Hematopoietic multipotent progenitor cell treated with erythropoietin and hydrocortisone succinate and interleukin-3 and kit ligand, for 8 days (in vitro differentiated cells): Measurements from ENCODE around the gene DHRS9.
"Not testable (repeated sequence)": the region's sequence is repeated elsewhere in the genome, so short reads cannot be mapped to it uniquely, and the experiment has no call there.

Source experiments
- DNase-seq: peaks from one replicate; pipeline ENCODE4 v3.0.0-alpha.2; 2015

DHRS9 gene

DNA sequence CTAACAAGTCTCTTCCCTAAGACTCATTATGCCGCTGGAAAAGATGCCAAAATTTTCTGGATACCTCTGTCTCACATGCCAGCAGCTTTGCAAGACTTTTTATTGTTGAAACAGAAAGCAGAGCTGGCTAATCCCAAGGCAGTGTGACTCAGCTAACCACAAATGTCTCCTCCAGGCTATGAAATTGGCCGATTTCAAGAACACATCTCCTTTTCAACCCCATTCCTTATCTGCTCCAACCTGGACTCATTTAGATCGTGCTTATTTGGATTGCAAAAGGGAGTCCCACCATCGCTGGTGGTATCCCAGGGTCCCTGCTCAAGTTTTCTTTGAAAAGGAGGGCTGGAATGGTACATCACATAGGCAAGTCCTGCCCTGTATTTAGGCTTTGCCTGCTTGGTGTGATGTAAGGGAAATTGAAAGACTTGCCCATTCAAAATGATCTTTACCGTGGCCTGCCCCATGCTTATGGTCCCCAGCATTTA is 26.3 kb downstream of the DHRS9 start:
- peak; percentile 71 for DNase-seq

DNA sequence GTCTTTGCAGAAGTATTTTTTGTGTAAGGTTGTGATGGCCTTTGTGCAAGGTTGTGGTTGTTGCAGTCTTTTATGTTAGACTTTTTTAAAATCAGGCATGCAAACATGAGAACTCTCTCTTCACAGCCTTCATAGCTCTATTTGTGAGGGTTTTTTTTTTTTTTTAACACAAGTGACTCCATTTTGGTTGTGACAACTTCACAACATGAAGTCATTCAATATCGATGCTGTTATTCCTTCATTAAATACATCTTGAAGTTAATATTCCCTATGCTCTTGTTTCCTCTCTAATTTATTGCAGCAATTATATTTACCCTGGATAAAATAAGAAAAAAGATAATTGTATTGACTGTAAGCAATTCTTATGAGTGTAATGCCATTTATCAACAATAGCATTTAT is 35.5 kb downstream of the DHRS9 start:
- DNase-seq: no peak

DNA sequence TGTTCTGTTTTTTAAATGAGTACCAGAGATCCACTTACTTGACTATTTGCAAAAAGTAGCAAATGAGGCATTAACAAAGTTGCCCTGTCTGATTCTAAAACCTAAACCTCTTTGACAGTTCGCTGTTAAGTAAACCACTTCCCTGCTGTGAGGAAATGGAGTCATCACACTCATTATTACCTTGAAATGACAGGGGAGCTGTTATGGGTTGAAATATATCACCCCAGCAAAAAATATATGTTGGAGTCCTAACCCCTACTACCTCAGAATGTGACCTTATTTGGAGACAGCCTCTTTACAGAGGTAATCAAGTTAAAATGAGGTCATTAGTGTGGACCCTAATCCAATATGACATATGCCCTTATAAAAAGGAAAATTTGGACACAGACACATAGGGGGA is 36.1 kb downstream of the DHRS9 start:
- DNase-seq: no peak

DNA sequence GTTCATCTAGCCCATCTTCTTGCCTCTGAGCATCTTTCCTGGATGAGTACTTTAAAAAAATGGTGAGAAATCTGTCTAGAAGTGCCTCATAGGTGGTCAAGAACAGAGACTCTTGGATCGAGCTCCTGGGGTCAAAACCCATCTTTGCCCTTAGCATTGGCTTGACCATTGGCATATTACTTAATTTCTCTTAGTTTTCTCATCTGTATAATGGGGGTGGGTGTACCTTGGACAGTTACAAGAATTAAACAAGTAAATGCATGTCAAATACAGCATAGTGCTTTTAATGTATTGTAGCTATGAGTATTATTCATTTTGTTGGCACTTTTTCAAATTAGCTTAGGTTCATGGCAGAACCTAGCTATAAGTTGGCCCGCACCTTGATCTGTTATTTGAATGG is 36.8 kb downstream of the DHRS9 start:
- no peak for DNase-seq

DNA sequence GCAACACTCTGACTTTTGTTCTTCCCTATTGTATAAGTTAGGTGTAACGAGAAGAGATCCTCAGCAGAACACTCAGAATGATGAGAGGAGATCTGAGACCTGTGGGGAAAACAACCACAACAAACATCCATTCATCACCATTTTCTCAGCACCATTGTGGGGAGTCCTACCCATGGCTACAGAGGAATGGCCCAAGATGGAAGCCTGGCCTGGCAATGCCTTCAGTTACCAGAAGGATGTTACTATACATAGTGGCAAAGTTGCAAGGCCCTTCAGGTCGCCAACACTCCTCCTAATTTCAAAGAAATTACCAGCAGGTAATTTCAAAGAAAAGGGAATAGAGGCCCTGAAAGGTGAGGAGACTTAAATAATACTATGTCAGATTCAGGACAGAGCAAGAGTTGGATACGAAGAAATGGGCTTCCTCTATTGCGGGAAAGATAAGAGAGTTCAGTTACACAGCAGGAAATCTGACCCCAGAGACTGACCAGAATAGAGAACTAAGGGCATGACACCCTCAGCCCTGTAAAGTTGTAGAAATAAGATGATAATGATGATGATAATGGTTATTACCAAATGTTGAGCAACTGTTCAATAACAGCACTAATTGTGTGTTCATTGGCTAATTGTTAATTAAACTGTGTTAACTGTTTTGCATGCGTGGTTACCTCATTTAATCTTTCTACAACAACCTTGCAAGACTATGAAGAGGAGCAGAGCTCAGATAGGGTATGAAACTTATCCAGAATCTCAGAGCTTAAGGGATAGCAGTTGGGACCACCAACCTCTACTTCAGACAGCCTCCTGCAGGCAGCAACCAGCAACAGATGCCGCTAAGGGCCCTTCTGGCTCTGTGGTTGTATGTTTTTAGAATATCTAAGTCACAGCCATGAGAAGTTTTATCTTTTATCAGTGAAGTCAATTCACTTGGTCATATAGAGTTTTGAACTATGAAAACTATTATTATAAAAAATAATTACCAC is 37.5 kb downstream of the DHRS9 start:
- DNase-seq: peak; percentile 35

DNA sequence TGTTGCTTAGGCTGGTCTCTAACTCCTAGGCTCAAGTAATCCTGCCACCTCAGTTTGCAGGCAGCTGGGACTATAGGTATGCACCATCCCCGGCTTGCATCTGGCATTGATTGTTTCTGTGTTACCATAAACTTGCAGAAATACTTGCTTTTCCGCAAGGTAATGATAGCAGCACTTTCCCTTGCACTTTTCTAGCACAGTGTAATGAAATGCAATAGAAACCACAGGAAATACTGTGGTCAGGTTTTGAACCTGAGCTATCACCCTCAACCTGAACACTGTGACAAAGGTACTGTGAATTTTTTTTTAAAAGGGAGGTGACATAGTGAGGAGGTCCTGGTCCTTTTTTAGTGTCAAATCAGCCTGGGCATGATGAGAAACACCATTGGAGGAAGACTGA is 38.3 kb downstream of the DHRS9 start:
- DNase-seq: no peak

DNA sequence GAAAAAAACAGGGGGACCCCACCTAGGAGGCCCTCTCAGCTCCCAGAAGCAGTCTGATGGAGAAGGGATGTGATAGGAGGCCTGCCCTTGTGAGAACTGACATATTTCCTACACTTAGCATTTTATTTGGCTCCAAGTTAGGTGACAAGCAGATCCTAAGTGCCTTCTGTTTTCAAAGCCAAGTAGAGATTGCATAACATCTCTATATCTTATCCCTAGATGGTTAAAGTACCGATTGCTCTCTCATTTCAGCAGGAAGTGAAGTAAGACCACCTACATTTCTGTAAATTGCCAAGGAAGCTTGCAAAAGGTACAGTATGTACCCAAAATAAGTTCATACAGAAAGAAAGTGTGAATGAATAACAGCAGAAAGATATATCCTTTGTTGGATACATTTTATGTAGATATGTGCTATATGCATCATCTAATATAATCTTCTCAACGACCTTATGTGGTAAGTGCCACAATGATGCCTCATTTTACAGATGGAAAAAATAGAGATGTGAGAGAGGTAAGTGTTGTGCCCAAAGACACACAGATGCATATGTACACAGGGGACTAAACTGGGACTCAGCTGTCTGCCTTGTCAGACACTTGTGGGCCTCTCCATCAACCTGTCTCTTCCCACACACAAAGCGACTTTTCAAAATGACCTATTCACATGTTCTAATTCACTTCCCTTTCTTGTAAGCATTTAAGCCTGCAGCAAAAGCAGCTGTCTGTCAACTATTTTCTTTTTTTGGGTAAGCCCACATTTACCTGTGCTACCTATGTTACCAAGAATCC is 38.9 kb downstream of the DHRS9 start:
- no peak for DNase-seq

DNA sequence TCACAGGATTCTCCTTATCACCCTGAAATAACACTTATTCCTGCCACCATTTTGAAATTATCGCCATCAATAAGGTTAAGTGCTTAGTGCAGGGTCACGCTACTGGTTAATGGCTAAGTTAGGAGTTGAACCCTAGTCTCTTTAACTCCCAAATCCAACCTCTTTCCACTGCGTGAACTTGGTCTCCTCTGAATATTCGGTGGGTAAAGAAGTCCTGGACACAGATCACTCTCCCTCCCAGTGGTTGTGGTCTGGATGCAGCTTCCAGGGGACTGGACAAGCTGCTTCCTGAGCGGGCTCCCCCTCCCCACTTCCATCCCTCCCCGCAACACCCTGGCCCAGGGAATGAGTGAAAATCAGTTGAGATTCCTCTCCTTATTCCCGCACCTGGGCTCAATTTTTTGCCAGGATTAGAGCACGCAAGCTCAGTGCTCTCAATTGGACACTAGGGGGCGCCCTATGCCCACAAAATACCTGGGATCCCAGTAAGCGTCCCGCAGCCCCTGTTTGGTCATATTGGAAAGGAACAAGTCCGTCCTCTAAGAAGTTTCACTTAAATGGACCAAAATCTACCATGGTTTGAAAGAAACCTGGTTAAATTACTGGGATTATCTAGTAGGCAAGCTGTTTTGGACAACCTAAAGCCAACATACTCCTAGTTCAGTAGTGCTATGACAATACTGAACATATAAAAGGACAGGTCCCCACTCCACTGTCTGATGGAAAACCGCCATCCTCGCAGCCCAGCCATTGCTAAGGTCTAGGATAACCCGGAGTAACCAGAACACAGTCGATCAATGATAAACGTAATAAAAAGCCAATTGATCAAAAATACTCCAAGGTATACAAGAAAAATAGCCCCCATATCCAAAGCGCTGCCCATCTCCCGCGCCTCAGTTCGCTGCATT is 40.4 kb downstream of the DHRS9 start:
- DNase-seq: peak; percentile 83

DNA sequence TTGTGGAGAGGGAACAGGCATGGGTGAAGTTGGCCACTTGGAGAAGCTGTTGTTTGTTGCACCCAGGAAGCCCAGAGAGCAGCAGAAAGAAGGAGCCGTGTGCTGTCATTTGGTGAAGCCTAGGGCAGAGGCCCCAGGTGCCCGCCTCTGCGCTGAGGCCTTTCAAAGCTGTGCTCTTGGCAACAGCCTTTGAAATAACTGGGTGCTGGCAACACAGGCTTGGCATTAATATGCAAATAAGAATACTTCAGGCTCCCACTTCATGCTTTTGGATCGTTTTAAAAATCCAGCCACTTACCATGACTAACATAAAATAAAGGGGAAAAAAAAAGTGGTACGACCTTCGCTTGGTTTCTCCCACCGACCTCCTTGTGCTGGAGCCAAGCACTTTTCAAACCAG is 41.1 kb downstream of the DHRS9 start:
- no peak for DNase-seq

DNA sequence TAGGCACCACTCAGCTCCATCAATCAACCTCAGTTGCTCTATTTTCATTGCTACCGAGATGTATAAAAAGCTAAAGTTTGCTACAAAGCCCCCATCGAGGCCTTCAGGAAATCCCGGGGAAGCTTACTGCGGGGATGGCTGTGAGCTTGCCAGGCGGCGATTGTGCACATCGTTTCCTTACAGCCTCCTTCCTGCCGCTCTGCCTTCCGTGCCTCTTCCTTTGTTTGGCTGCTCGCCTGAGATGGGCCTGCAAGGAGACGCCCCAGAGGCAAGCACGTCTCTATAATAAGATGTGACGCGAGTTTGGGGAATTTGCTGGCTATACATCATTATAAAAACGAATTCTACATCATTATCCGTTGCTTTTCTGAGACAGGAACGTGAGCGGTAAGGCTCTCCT is 41.6 kb downstream of the DHRS9 start:
- DNase-seq: no peak

DNA sequence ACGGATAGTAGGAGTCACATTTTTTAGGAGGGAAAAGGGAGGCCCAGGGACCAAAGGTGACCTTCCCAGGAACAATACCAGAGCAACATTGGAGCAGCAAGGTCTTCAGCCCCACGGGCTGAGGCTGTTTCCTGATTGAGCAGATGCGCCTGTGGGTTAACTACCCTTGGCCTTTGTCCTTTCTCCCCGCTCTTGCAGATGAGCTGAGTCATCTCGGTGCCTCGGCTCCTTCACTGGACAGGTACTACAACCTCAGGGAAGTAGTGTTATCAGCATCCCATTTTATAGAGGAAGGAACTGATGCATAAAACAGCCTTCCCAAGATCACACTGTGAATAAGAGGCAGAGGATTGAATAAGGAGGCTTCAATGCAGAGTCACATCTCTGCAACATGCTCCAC is 43.5 kb downstream of the DHRS9 start:
- DNase-seq: no peak

DNA sequence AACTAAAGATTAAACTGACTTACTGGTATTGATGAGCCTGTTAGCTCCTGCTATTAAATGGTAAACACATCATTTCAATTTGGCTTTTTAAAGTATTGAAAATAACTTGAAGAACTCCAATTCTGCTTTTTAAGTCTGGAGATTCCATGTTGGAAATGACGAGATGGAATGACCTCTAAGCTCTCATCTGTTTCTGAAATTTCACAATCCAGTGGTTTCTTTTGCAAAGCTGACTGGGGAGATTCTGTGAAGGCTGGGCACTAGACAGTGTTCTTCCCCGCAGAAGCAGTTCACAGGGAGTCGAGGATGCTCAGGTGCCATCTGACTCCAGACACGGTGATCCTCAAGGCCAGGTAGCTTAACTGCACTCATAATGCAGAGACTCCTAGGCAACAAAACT is 44.7 kb downstream of the DHRS9 start:
- no peak for DNase-seq

DNA sequence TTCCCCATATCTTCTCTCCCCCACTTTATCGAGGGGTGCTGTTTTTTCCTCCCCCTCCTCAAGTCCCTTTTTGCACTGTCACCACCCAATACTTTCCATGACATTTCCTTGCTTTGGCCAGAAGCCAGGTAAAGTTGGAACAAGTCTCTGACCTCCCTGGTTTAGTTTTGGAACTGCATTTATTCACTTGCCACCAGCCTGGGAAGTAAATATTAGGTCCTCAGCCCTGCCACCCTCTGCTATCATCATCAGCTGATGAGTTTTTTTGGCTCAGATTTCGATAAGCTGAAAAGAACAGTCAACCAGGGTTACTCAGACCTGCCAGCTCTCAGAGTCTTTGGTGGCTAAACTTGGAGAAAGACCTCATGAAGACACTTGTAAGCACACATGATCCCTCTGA is 47.0 kb downstream of the DHRS9 start:
- DNase-seq: no peak

DNA sequence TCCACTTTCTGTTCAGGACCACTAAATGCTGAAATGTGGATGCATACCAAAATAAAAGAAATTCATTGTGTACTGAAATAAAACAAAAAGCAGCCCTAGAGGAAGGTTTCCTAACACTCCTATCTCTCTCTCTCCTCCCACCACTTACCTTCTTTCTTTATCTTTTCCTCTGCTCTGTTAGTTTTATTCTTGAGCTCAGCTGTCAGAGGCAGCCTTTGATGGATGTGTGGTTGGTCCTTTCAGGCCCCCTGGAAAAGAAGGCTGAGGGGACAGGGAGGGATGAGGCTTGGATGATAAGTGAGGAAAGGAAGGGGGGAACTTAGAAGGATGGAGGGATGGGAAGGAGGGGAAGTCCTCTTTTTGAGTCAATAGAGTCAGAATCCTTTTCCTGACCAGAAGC is 47.6 kb downstream of the DHRS9 start:
- no peak for DNase-seq

DNA sequence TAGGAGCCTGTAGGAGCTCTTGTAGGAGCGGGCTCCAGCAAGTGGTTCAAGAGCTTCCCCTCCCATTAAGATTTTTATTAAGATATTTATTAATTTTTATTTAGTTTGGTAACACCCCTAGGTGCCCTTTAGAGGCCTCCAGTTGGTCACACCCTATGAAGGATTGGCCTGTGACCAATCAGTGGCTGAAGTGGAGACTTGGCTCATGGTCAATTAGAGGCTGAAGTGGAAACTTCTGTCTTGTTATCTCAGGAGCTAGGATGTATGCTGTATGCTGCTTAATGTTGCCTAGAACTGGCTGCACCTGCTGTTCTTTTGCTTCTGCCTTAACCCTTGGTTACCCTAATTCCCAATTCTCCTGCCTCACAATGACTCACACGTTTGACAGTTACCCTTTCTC is 48.7 kb downstream of the DHRS9 start:
- no peak for DNase-seq

DNA sequence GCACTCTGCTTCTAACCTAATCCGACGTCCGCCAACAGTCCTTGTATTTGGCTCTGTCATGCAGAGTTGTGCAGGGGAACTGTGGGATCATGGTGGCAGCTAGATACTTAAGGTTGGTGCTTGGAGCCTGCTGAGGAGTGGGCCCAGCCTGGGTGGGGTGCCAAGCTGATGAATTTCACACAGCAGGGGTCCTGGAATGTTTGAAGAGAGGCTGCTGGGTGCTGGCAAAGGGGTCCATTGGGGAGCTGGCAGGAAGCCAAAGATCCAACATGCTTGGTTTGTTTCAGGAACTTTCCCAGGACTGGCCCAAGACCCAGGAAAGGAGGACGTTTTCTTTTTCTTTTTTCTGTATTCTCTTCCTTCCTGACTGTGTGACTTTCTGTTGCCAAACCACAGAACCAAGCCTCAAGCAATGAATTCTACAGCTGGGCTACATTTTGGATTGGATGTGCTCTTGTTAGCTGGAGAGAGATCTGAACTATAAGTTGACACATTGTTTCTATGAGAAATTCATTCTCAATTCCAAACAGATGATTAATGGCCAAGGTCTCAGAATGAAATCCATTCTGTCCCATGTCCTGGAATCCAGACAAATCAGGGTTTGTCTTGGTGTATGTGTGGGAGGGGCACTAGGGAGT is 49.9 kb downstream of the DHRS9 start:
- DNase-seq: no peak

DNA sequence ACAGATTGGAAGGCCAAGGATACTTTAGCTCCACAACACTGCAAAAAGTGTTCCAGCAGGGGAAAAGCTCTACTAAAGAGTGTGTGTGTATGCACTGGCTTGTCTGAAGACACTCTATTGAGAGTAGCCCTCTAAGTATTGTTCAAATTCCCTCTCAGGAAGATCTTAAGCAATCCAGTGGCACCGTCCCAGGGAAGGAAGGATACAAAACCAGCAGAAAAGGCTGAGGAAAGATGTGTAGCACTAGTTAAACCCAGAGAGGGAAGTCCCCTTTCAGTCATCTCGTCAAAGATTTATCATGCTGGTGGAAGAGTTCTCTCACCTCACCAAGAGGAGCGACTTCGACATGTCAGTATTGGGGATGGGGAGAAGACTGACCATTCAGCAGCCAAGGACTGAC is 50.5 kb downstream of the DHRS9 start:
- no peak for DNase-seq

DNA sequence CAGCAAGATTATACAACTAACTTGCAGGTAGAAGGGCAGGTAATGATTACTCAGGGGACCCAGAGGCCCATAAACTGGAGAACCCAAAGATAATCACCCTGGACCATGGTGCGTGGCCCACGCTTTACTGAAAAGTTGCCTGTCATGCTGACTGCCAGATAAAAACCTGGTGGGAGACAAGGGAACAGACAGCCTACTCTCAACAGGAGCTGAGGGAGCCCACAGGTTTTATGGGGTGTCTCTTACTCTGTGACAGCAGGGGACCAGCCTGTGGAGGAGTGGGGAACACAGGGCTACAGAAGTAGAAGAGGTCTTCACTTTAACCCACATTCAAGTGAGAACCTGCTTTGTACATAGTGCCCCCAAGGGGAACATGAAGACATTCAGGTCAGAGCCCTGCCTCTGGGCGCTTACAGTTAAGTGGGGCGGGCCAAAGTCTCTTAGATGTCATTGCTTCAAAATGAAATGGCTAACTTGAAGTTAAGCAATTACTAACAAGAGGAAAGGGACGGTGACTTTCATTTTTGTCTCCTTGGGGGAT is 60.4 kb downstream of the DHRS9 start:
- peak; percentile 9 for DNase-seq

DNA sequence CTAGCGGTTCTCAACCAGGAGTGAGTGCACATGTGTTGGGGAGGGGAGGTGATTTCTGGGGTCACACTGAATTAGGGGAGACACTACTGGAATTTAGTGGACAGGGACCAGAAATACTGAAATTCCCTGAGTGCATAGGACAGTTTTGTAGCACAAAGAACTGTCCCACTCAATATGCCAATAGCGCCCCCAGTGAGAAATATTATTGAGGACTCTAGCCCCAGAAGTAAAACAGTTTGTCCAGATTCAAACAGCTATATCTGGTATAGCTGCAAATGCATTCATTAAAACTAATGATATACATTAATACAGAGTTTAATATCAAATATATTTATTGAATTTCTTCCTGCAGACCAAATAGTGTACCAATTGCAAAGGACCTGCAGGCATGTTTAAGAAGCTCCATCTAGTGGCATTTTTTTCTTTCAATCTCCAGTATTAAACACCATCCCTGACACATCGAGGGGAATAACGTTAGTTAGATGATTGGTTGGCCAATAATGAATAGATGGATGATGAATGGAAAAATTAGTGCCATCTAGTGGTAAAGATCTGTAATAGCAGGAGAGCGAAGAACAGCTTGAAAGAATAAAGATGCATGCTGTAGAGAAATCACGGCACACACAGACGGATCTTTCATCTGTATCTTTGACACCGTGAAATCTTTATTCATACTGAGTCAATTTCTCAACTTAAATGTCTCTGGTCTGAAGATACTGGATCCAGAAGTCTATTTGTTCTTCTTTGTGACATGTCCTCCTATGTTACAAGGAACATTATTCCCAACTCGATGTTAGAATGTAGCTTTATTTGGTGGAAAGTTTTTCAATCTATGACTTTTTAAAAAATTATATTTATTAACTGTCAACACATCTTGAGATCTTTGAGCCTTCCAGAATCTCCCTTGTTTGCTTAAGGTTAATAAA is 62.5 kb downstream of the DHRS9 start:
- peak; percentile 78 for DNase-seq

DNA sequence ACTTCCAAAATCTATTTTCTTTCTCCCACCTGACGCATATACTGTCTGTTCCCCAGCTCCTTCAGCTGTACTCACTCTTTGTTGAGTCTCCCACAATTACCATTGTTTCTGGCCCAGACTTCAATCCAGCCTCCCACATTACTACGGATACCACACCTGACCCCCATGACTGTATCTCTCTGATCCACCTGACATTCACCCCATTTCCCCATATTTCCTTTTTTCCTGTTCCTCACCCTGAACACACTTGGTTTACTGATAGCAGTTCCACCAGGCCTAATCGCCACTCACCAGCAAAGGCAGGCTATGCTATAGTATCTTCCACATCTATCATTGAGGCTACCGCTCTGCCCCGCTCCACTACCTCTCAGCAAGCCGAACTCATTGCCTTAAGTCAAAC is 64.9 kb downstream of the DHRS9 start:
- DNase-seq: peak; percentile 7

DNA sequence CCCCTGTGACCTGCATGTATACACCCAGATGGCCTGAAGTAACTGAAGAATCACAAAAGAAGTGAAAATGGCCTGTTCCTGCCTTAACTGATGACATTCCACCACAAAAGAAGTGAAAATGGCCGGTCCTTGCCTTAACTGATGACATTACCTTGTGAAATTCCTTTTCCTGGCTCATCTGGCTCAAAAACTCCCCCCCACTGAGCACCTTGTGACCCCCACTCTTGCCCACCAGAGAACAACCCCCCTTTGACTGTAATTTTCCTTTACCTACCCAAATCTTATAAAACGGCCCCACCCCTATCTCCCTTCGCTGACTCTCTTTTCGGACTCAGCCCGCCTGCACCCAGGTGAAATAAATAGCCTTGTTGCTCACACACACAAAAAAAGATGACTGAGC is 67.1 kb downstream of the DHRS9 start:
- not testable (repeated sequence) for DNase-seq
